Measurements from ENCODE around the gene TCF7L1. TPM values are rescaled to one million over a fixed set of nuclear protein-coding genes. Genes with fewer than 3 reads are reported as not detected.
A peak's percentile ranks its signal among the peaks of the same experiment; 100 is the strongest.

The TCF7L1 gene
- total RNA-seq, 4 donors from 2014 or later, result 2.1 to 14.0 (median 3.9) TPM

- TF ChIP-seq CTCF (IDR thresholded peaks at IDR 0.05), result no peak
- peak; percentile 81 for ATAC-seq (ENCODE audit: low FRiP score)
- no peak for DNase-seq (ENCODE audit: low spot score)
Observed at GRCh38 chr2:85248773-85249509, 115.7 kb downstream of the TCF7L1 start.

DNA sequence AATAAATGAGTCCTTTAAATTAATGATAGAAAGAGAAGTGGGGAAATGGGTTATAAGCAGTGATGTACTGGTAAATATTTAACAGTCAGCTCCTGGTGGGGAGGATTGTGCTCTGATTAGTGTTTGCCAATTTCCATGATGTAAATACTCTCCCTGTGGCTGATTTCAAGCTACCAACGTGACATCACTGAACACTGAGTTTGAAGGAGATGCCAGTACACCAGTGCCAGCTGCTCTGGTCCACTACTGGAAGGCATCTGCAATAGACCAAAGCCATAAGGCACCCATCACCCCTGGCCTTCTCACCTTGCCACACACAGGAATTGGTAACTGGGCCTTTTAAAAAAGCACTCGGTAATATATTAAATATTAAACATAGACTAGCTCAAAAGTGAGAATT is 116.9 kb downstream of the TCF7L1 start:
- no peak for DNase-seq (ENCODE audit: low spot score)
- no peak for ATAC-seq (ENCODE audit: low FRiP score)
- TF ChIP-seq CTCF (IDR thresholded peaks at IDR 0.05), result no peak

DNA sequence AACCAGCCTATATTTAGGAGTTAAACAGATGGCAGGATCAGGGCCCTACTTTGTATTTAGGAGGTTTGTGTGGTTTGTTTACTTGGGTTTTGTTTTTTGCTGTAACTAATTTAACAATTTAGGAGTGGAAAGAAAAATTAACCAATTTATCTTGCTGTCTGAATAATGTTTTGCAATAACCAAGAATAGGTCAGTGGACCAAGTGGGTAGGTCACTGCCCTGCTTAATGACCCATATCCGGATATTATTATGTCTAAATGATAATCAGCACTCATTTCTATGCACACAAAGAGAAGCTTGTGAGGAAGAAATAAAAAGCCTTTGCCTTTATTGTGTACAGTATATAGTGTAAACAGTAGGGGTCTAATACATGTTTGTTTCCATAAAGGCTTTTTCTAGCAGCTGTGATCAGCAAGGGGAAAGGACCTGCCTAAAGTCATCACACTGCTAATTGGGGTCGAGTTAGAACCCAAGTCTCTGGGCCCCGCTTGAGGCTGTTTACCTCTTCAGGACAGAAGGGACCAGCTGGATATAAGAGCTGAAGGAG is 118.0 kb downstream of the TCF7L1 start:
- ATAC-seq (ENCODE audit: low FRiP score) (no peak), DNase-seq (ENCODE audit: low spot score) (no peak)
- no peak for TF ChIP-seq CTCF (IDR thresholded peaks at IDR 0.05)

DNA sequence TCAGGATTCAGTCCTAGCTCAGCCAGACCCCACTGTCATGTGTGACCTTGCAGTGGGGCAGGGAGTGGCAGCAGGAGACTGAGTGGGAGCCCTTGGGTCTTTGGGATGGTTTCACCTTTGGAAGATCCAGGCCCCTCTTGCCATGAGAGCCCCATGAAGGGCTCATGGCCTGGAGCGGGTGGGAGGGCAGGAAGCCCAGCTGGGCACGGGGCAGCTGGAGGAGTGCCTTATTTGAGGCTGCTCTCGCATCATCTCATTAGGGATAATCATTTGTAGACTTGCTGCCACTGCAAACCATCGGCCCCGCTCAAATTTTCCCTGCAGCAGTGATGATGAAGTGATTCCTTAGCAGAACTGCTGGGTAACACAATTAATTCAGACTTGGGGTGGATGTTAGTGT is 120.7 kb downstream of the TCF7L1 start:
- no peak for TF ChIP-seq CTCF (IDR thresholded peaks at IDR 0.05)
- DNase-seq (ENCODE audit: low spot score) (no peak), ATAC-seq (ENCODE audit: low FRiP score) (no peak)

GRCh38 chr2:85254540-85255300 is 121.5 kb downstream of the TCF7L1 start:
- DNase-seq (ENCODE audit: low spot score), result no peak
- TF ChIP-seq CTCF (IDR thresholded peaks at IDR 0.05), result no peak
- ATAC-seq (ENCODE audit: low FRiP score), result no peak

GRCh38 chr2:85255456-85255812 is 122.2 kb downstream of the TCF7L1 start:
- no peak for DNase-seq (ENCODE audit: low spot score)
- ATAC-seq (ENCODE audit: low FRiP score), result no peak
- TF ChIP-seq CTCF (IDR thresholded peaks at IDR 0.05), result no peak
